ENCODE data around the gene OSBPL2.

OSBPL2 gene

GRCh38 chr20:62262064-62262463 lies 23.7 kb downstream of the OSBPL2 start:
- DNase-seq: no peak

DNA sequence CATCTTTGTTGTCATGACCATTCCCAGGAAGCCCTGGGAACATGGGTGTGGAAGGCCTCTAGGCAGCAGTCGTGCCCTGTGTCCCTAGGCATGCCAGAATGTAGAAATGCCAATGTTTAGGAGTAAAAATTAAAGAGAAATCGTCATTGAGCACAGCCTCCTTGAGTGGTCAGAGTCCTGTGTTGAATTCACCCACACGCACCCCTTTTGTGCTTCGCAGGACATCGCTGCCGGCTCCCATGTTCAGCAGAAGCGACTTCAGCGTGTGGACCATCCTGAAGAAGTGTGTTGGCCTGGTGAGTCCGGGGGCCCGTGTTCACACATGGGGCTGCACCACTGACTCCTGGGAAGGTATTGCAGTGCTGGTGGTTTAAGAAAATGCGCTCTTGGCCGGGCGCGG lies 25.1 kb downstream of the OSBPL2 start:
- no peak for DNase-seq

DNA sequence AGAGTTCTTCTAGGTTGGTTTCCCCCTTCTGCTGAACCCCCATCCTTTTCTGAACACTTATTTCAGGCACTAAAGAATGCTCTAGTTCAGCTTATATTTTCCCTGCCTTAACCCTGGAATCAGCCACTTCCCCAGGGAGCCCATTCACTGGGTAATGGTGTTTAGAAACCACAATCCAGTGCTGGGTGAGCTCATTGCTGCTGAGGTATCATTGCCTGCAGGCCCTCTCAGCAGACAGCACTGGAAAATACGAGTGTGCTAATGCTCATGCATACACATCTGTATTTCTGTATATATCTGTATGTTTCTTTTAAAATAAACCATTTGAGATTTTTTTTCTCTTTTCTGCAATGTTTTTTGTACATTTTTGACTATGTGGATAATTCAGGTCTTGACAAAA lies 27.0 kb downstream of the OSBPL2 start:
- no peak for DNase-seq

GRCh38 chr20:62266340-62266739 lies 28.0 kb downstream of the OSBPL2 start:
- no peak for DNase-seq

GRCh38 chr20:62266851-62267250 lies 28.5 kb downstream of the OSBPL2 start:
- DNase-seq: no peak

DNA sequence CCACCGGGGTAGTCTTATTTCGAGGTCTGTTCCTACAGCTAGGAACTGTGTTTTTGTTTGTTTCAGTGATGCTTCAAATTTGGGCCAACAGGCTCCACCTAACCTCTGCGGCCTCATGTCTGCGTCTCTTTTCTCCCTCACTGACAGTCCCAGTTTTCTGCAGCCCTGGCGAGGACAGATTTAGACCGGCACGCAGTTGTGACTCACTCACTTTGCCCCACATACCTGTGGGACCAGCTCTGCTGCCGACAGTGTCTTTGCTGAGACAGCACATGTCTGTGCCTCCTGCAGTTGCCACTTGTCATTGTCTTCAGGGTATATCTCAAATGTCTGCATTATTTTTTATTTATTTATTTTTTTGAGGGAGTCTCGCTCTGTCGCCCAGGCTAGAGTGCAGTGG lies 29.2 kb downstream of the OSBPL2 start:
- DNase-seq: no peak

DNA sequence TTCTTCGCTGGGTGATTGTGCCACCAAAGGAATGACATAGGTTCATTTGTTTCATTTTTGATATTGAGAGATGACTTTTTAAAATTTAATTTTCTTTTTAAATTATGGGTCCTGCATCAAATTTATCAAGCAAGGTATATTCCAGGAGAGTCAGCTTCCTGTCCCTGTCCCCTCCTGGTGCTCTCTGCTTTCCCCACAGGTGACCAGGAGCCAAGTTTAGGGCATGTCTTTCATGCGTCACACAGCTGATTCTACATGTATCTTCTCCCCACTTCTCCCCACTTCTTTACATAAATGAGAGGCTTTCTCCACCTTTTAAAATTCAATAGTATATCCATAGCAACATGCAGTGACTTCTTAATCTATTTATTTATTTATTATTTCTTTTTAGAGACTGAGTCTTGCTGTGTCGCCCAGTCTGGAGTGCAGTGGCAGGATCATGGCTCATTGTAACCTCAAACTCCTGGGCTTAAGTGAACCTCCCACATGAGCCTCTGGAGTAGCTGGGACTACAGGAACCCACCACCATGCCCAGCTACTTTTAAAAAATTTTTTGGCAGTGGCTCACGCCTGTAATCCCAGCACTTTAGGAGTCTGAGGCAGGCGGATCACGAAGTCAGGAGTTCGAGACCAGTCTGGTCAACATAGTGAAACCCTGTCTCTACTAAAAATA lies 30.0 kb downstream of the OSBPL2 start:
- no peak for DNase-seq

GRCh38 chr20:62269378-62269777 lies 31.1 kb downstream of the OSBPL2 start:
- no peak for DNase-seq

DNA sequence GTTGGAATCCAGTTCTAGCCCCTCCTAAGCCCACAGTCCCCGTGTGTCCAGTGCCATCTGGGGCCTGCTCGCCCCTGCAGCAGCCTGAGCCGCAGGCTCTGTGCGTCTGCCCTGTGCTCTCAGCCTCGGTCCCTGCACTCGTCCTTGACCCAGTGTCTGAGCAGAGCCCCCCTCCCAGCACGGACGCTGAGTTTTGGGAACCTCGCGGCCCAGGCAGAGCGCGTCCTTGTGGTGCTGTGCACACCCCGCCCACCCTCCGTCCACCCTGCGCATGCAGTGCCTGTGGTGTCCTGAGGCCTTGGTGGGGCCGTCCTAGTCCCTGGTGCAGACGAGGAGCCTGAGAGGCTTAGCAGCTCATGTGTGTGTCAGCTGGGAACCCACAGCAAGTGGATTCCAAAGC lies 31.6 kb downstream of the OSBPL2 start:
- no peak for DNase-seq

GRCh38 chr20:62272200-62272599 lies 33.9 kb downstream of the OSBPL2 start:
- no peak for DNase-seq

GRCh38 chr20:62273416-62273815 lies 35.1 kb downstream of the OSBPL2 start:
- DNase-seq: no peak

DNA sequence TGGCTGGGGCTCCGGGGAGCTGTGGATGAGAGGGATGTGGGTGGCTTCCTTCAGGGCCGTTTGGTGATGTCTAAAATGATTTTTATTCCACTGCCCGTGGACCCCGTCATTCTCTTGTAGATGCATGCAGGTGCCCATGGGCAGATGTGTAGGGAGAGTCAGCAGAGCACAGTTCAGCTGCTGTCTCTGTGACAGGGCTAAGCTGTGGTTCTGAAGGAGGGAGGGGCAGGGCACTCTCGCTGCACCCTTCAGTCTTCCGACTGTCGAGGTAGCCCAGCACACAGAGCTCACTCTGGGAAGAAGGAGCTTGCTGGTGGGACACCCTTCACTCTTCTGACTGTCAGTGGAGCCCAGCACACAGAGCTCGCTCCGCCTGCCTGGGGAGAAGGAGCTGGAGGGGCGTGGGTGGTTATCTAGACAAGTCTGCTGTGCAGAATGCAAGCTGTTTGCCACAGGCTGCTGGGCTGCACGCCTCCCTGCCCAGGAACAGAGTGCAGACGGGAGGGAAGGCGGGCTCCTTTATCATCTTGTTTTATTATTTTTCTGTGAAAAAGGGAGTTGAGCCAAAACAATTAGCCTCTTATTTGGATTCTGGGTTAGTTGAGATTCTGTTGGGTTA lies 36.1 kb downstream of the OSBPL2 start:
- no peak for DNase-seq

GRCh38 chr20:62275219-62275618 lies 36.9 kb downstream of the OSBPL2 start:
- DNase-seq: no peak

- no peak for DNase-seq
These were observed 38.1 kb downstream of the OSBPL2 start for GRCh38 chr20:62276439-62276838.

DNA sequence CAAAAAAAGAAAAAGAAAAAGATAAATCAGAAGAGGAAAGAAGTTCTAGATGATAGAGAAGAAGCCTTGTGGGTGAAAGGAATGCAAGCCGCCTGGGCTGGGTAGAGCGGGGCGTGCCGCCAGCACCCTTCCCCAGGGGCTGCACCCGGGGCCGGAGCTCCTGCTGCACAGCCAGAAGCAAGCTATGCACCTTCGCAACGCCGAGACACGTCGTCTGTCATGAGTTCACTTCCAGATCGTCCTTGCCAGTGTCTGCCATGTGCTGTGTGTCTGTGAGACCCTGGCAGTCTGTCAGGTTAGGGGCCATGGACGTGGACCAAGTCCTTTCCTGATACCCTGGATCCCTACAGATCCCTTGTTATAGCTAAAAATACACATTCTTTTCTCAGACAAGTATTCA lies 38.9 kb downstream of the OSBPL2 start:
- no peak for DNase-seq

- DNase-seq: no peak
These were observed 42.0 kb downstream of the OSBPL2 start for GRCh38 chr20:62280303-62280702.

DNA sequence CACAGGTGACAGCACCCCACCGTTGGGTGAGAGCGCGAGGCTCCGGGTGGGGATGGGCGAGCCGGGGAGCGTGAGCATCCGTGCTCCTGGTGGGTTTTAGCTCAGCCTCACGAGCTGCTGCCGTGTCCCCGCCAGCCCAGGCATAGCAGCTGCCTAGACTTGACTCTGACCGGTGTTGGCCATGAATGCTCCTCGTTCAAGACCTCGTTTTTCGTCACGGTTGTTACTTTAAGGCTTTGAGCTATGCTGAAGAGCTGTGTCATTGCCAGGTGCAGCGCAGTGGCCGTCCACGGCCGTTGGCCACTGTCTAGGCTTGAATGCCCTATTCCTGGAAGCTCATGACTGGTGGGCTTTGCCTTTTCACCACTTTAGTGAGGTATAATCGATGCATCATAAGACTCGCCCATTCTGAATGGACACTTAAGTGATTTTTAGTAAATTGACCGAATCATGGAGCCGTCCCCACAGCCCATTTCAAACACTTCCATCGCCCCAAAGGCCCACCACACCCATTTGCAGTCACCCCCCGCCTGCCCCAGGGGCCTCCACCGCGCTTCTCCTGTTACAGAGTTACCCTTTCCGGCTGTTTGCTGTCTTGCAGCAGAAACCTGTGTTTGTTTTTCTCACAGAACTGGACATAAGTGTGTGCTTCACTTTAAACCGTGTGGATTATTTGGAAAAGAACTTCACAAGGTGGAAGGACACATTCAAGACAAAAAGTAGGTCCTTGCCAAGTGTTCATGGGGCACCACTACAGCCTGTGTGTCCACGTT lies 43.0 kb downstream of the OSBPL2 start:
- no peak for DNase-seq

DNA sequence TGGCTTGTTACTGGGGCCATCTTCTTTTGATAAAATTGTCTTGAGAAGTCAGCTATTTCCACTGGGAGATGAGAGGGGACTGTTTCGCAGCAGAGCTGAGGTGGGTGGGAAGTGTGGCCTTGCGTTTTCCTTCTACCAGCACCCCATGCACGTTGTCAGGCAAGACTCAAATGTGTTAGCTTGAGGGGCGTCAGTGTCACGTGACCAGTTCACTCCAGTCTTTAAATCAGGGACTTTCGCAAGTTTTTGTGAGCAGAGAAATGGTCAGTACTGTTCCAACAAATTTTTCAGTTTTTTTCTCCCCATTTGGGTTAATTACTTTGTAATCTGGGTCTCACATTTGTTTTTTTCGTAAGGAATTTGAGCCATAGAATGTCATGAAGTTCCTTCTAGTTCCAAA lies 43.8 kb downstream of the OSBPL2 start:
- no peak for DNase-seq

GRCh38 chr20:62282877-62283503 lies 44.7 kb downstream of the OSBPL2 start:
- no peak for DNase-seq

GRCh38 chr20:62284448-62284847 lies 46.1 kb downstream of the OSBPL2 start:
- no peak for DNase-seq

- no peak for DNase-seq
These were observed 46.8 kb downstream of the OSBPL2 start for GRCh38 chr20:62285151-62285550.

DNA sequence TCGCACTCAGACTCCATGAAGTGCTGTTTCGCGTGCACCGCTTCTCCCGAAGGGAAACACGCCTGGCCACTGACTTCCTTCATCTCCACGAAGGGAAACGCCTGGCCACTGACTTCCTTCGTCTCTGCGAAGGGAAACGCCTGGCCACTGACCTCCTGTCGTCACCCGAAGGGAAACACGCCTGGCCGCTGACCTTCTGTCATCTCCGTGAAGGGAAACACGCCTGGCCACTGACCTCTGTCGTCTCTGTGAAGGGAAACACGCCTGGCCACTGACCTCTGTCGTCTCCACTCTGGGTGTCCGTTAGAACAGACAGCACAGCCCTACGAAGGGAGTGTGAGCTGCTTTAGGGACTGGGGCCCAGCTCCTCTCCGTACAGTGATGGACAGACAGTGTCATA lies 47.4 kb downstream of the OSBPL2 start:
- DNase-seq: no peak

- DNase-seq: no peak
These were observed 48.3 kb downstream of the OSBPL2 start for GRCh38 chr20:62286493-62287064.

Measured in NCI-H1105 treated with DMSO at 0.1 percent for 48 hours (cell line).